GM12874 (cell line): ENCODE results near the gene MRAP.

ENCODE experiments used
- TF ChIP-seq, protein P1 (sequence below): IDR thresholded peaks from 2 replicates; pipeline ENCODE4 v1.5.1; 2011; ENCODE audit warnings: low read depth, mild to moderate bottlenecking, control low read depth, low read length, moderate library complexity; ENCODE audit not compliant: insufficient read depth

The MRAP gene

DNA sequence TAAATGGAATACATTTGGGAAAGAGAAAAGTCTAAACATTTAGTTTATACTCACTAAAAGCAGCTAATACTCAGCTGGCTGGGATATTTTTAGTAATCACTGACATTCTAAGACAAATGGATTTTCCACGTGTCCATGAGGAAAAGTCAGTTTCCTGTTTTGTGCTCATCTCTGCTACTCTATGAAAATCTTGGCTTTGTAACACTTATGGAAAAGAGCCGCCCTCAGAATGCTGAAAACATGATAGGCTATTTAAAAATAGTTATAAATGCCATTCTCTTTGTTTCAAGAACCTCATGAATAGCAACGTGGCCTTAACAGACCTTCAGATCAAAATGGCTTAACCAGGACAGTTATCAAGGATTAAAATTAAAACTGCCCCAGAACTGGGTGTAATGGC is 29.9 kb downstream of the MRAP start:
- TF ChIP-seq, protein P1, sequence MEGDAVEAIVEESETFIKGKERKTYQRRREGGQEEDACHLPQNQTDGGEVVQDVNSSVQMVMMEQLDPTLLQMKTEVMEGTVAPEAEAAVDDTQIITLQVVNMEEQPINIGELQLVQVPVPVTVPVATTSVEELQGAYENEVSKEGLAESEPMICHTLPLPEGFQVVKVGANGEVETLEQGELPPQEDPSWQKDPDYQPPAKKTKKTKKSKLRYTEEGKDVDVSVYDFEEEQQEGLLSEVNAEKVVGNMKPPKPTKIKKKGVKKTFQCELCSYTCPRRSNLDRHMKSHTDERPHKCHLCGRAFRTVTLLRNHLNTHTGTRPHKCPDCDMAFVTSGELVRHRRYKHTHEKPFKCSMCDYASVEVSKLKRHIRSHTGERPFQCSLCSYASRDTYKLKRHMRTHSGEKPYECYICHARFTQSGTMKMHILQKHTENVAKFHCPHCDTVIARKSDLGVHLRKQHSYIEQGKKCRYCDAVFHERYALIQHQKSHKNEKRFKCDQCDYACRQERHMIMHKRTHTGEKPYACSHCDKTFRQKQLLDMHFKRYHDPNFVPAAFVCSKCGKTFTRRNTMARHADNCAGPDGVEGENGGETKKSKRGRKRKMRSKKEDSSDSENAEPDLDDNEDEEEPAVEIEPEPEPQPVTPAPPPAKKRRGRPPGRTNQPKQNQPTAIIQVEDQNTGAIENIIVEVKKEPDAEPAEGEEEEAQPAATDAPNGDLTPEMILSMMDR: no peak

DNA sequence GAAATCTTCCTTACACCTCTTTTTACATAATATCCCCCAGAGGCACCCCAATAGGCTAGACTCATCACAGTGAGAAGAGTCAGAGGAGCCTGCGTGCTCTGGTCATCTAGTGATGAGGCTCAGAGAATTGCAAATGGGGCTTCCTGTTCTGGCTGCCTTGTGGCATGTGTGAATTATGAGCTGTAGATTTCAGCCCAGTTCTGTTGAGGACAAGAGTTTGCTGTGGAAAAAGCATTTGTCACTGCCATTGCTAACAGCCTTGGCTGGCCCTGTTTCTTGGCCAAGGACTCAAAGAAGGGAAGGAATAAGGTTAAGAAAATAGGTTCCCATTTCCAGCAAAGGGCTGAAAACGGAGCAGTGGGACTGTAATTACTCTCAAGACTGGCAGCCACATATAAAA is 30.7 kb downstream of the MRAP start:
- TF ChIP-seq, protein P1: no peak

DNA sequence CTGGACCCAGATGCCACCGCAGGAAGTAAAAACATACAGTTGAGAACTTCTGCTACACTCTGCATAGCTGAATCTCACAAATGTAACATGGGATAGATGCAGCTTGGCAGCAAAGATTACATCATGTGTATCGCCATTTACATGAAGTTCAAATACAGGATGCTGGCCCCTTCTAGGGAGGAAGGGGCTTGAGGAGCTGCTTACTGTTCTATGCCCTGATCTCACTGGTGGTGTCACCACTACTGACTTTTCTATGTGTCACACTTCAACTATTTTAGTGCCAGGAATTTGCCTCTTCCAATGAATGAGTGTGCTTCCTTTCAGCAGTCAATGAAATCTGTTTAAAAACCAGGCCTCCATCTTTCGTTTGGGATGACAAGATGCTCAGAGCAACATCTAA is 31.1 kb downstream of the MRAP start:
- TF ChIP-seq, protein P1: no peak

DNA sequence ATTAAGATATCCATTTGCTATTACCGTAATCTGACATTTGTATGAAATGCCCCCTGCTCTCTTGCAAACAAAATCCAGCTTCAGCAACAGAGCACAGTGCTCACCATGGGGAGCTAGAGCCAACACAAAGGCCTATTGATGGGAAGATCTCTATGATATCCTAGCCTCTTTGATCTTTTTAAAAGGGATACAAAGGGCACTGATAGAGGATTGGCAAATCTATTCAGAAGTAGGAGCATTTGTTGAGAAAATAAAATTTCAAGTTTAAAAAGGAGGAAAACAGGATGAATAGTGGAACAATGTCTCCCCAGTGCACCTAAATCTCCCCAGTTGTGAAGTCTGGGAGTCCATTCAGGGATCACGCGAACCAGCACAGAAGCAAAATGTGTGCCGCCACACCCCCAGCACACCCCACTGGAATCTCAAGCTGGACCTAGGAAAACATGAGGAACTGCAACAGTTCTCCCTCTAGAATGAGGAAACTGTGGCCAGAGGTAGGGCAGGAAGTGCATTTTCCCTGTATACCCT is 32.2 kb downstream of the MRAP start:
- TF ChIP-seq, protein P1: no peak

DNA sequence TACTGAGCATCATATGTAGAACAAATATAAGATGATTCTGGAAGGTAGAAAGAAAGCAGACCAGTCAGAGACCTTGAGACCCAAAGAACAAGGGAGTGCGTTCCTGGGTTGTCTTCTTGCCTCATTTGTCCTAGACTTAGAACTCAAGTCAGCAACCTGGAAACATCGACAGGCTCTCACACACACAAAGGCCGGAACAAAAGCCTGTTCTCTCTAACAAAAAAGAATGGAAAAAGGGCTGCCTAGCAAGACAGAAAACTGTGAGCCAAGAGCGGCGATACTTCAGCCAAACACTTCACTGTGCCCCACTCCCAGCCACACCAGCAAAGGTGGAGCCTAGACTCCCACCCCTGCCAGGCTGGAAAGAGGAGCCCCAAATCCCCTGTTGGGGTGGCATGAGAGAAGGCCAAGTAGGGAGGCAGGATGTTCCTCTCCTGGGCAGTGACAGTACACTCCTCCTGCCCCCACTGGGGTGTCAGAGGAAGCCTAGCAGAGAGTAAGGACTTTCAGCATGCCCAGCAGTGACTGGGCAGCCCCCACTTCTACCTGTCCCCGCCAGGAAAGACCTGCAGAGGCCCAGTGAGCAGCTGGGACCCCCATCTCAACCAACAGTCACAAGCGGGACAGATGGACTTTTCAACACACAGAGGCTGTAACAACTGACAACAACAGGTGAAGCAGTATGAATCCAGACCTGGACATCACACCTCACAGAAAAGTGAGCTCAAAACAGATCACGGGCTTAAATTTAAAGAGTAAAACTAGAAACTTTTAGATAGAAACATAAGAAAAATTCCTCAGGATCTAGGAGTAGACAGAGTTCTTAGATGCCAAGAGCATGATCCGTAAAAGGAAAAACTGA is 33.0 kb downstream of the MRAP start:
- TF ChIP-seq, protein P1: no peak

DNA sequence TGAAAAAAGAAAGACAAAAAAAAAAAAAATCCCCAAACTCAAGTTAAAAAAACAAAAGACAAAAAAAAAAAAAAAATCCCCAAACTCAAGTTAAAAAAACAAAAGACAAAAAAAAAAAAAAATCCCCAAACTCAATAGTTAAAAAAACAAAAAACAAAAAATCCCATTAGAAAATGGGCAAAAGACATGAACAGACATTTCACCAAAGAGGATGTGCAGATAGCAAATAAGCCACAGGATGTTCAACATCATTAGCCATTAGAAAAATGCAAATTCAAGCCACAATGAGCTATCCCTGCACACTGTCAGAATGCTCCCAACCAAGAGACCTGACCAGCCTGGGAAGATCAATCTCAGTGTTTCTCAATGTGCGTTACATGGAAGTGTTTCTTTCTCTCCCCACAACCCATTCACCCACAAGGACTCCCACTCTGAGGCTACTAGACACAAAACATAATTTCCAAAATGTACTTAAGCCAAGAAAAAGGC is 33.9 kb downstream of the MRAP start:
- TF ChIP-seq, protein P1: no peak

DNA sequence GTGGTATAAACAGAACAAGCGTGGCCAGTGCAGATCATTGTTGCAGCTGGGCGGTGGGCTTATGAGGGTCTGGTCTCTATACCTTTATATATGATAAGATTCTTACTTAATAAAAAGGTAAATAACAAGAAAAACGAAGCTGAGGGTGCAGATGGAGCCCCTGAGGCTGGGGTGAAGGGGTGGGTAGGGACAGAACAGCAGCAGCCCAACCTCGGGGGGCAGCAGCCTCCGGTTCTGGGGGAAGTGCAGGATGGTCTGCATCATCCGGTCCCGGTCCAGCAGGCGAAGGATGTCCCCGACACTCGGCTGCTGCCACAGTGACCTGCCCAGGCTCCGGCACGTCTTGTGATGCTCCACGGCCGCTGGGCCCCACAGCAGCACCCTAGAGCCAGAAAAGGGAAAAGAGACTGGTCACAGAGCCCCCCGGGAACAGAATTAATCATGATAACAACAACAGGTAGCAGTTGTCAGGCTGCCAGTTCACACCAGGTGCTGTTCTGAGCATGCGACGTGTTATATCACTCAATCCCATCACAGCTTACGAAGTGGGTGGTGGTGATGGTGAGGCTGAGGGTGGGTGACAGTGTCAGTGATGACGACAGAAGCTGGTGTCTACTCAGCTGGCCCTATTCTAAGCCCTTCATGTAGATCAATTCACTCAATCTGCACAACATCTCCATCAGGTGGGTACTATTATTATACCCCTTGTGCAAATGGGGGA is 35.5 kb downstream of the MRAP start:
- TF ChIP-seq, protein P1: no peak
